ENCODE results near the gene STRIP1.

GRCh38 chr1:110047463-110047862, 13.0 kb downstream of the STRIP1 start:
- no peak for TF ChIP-seq CTCF (IDR thresholded peaks at IDR 0.05)
- TF ChIP-seq POLR2A (IDR thresholded peaks at IDR 0.05): no peak
